A549 treated with AZD2906 at 1 μM for 4 hours (cell line): ENCODE results near the gene UGT2B17. TPM values are rescaled to one million over a fixed set of nuclear protein-coding genes. Genes with fewer than 3 reads are reported as not detected.

Experiments
- total RNA-seq: library from RNA; stranded (reverse); fragments of 200-300 nt; extraction: Qiagen RNA extraction; gene quantifications from 5 replicates; pipeline ENCODE4 v1.2.3, GENCODE V29; 2022

The UGT2B17 gene
- total RNA-seq: not detected in 5 replicates

GRCh38 chr4:68576272-68577125 lies at the start of gene UGT2B17:
TSS of gene UGT2B17 (minus strand) at chr4:68576322. CDS start at chr4:68568484, 7,838 bp downstream.

Other genes starting within 250 kb of the UGT2B17 start
- 30.6 to 39.3 TPM (median 32.7 TPM) in 5 replicates for gene YTHDC1, start 226.2 kb downstream of the UGT2B17 start, total RNA-seq
- 0.08 to 0.27 TPM in 2 of 5 replicates, not detected in the others for gene TMPRSS11E, start 128.9 kb downstream of the UGT2B17 start, total RNA-seq
- 0.03 to 0.07 TPM (median 0.03 TPM) in 3 of 5 replicates, not detected in the others for gene UGT2B15, start 94.3 kb upstream of the UGT2B17 start, total RNA-seq
- gene UGT2B10, start 239.7 kb upstream of the UGT2B17 start, total RNA-seq: 0.03 to 0.06 TPM in 2 of 5 replicates, not detected in the others